Lung (tissue), 12 donors: Measurements from ENCODE around the gene NCAM1. TPM values are rescaled to one million over a fixed set of nuclear protein-coding genes. Genes with fewer than 3 reads are reported as not detected.

Source experiments
- ATAC-seq: fragments of 200-7000 bp; cut with Tn5 transposase; one replicate; pipeline ENCODE4 v1.9.1; 2020; ENCODE audit warnings: moderate number of reproducible peaks; ENCODE audit not compliant: insufficient read depth, low FRiP score
- DNase-seq, 3 donors: peaks; one replicate each; pipeline ENCODE4 v3.0.0-alpha.2; 2013 to 2017
- H3K27ac ChIP-seq, 2 donors: one replicate each; pipeline ENCODE4 v1.5.1; 2013; ENCODE audit warnings: mild to moderate bottlenecking in 2 of 2, moderate library complexity in 2 of 2, control low read depth in 1 of 2, inconsistent platforms in 1 of 2, low read depth in 1 of 2, low read length in 1 of 2
- H3K27me3 ChIP-seq, 3 donors: one replicate each; pipeline ENCODE4 v1.5.1; 2013; ENCODE audit warnings: low read length in 2 of 3; ENCODE audit not compliant: control insufficient read depth in 3 of 3, insufficient read depth in 3 of 3
- H3K36me3 ChIP-seq, 4 donors: one replicate each; pipeline ENCODE4 v1.5.1; 2013; ENCODE audit warnings: low read length in 4 of 4, mild to moderate bottlenecking in 1 of 4, moderate library complexity in 1 of 4; ENCODE audit not compliant: control insufficient read depth in 4 of 4, insufficient read depth in 4 of 4
- H3K4me1 ChIP-seq, 5 donors: one replicate each; pipeline ENCODE4 v1.5.1; 2013; ENCODE audit warnings: low read length in 5 of 5, mild to moderate bottlenecking in 2 of 5, moderate library complexity in 1 of 5; ENCODE audit not compliant: control insufficient read depth in 5 of 5, insufficient read depth in 5 of 5
- H3K4me3 ChIP-seq: one replicate; pipeline ENCODE4 v1.5.1; 2013; ENCODE audit warnings: mild to moderate bottlenecking, control low read depth, moderate library complexity
- H3K9ac ChIP-seq, 2 donors: one replicate each; pipeline ENCODE4 v1.5.1; 2013; ENCODE audit warnings: low read length in 2 of 2, control low read depth in 1 of 2; ENCODE audit not compliant: insufficient read depth in 1 of 2
- H3K9me3 ChIP-seq, 4 donors: one replicate each; pipeline ENCODE4 v1.5.1; 2013; ENCODE audit warnings: low read length in 3 of 4, mild to moderate bottlenecking in 1 of 4, moderate library complexity in 1 of 4; ENCODE audit not compliant: control insufficient read depth in 4 of 4, insufficient read depth in 3 of 4
- WGBS, 2 donors: extraction: QIAGEN DNeasy Blood & Tissue Kit; methylation state at CpG; one replicate each; pipeline ENCODE4 v1.1.7; 2013; 5-methylcytosine and 5-hydroxymethylcytosine counted together
- polyA plus RNA-seq, 2 donors: library from polyadenylated mRNA; stranded (reverse); fragments of 200-250 nt; gene quantifications; one replicate each; pipeline ENCODE4 v1.2.1, GENCODE V29; 2013
- total RNA-seq, 2 donors: library from RNA; depleted of rRNA in 1 of 2; stranded (reverse); fragments of >200 nt in 1 of 2; gene quantifications; one replicate each; pipeline ENCODE4 v1.2.1, GENCODE V29; 2014 to 2021
- TF ChIP-seq, protein P1 (sequence below): IDR thresholded peaks from 2 replicates; pipeline ENCODE4 v1.5.1; 2012; ENCODE audit warnings: mild to moderate bottlenecking; ENCODE audit errors: control extremely low read depth, extremely low read depth
- donor health status: control.
- donor health status: control.
- donor health status: Bipolar disorder and iron deficiency.
- donor health status: healthy.
- donor health status: DM: yes; HTN: yes; CAD: no.

The NCAM1 gene
- total and polyA plus RNA-seq, 4 donors = 0.28 to 36.5 (median 2.4) TPM

DNA sequence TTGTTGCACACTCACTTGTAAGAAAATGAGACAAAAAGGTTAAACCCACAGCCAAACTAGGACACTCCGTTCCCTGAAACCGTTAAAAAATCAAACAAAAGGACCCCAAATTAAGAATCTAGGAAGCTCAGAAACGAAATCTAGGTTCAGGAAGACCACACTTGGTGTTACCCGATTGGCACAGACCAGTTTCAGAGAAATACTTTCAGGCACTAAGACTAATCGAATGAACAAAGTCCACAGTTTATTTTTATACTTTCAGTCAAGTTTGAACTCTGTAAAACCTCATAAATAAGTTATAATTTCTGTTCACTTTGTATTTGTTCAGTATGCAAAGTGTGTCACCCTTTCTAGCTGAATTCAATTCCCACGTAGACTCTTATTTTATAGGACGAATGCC, 314.4 kb downstream of the NCAM1 start:
- no peaks in the 10 kb centered on the region for H3K27me3 ChIP-seq
- TF ChIP-seq, protein P1, sequence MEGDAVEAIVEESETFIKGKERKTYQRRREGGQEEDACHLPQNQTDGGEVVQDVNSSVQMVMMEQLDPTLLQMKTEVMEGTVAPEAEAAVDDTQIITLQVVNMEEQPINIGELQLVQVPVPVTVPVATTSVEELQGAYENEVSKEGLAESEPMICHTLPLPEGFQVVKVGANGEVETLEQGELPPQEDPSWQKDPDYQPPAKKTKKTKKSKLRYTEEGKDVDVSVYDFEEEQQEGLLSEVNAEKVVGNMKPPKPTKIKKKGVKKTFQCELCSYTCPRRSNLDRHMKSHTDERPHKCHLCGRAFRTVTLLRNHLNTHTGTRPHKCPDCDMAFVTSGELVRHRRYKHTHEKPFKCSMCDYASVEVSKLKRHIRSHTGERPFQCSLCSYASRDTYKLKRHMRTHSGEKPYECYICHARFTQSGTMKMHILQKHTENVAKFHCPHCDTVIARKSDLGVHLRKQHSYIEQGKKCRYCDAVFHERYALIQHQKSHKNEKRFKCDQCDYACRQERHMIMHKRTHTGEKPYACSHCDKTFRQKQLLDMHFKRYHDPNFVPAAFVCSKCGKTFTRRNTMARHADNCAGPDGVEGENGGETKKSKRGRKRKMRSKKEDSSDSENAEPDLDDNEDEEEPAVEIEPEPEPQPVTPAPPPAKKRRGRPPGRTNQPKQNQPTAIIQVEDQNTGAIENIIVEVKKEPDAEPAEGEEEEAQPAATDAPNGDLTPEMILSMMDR = no peak
- H3K9me3 ChIP-seq = peaks cover 0 to 1% (median 0%) of the 10 kb centered on the region in 4 donors
- peaks cover 0 to 3% (median under 1%) of the 10 kb centered on the region in 4 donors for H3K36me3 ChIP-seq
- WGBS, 2 donors = 83 to 89% methylated on average over 7 of the region's 7 CpGs
- no peak overlapping the region for H3K4me3 ChIP-seq
- no peak overlapping the region for H3K27ac ChIP-seq
- H3K4me1 ChIP-seq = no peaks in the 10 kb centered on the region
- no peak overlapping the region for H3K9ac ChIP-seq
- DNase-seq = no peak
- no peak for ATAC-seq

DNA sequence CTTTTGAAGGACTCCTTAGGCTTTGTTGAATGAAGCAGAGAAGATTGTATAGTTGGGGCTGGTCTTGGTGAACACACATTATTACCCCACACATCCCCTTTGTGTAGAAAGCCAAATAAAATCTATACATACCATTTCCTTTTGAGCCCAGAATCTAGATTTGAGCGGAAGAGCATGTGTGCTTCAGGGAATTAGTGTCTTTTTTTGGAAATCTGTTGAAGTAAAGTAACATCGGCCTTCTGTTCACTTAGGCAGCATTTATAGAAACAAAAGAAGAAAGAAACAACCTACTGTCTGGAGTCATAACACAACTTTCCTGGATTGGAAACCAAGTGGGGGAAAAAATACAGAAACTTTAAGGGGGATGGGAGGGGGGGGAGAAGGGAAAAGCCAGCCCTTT, 315.2 kb downstream of the NCAM1 start:
- Histone ChIP-seq H3K4me3 (no peak overlapping the region), H3K4me1 (no peaks in the 10 kb centered on the region), H3K9ac (no peak overlapping the region), H3K36me3 (peaks cover 0 to 2% (median under 1%) of the 10 kb centered on the region in 4 donors), H3K27me3 (no peaks in the 10 kb centered on the region), H3K27ac (no peak overlapping the region), H3K9me3 (peaks cover 0 to 1% (median 0%) of the 10 kb centered on the region in 4 donors)
- no peak for ATAC-seq
- TF ChIP-seq, protein P1 = no peak
- DNase-seq = no peak
- 89 to 90% methylated on average over 2 of the region's 2 CpGs for WGBS, 2 donors

DNA sequence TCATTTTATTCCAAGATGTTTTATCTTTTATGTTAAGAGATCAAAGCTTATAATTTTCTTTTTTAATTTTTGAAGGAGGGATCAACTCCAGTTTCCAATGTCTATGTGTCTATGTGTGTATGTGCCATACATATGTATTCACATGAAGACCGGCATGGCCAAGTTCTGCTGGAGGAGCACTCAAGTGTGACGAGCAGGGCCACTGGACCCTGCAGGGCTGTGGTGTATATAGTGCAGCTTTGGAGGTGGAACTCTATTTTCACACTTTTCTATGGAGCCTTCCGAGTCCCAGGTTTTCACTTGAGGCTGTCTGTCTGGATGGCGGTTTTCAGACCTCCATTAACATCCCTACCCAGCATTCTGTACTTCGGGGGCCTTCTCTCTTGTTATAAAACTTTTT, 316.7 kb downstream of the NCAM1 start:
- ATAC-seq = no peak
- Histone ChIP-seq H3K4me3 (no peak overlapping the region), H3K4me1 (no peaks in the 10 kb centered on the region), H3K36me3 (no peaks in the 10 kb centered on the region), H3K9ac (no peak overlapping the region), H3K27me3 (no peaks in the 10 kb centered on the region), H3K27ac (no peak overlapping the region), H3K9me3 (peaks cover 0 to 1% (median 0%) of the 10 kb centered on the region in 4 donors)
- TF ChIP-seq, protein P1 = no peak
- 92 to 93% methylated on average over 5 of the region's 5 CpGs for WGBS, 2 donors
- DNase-seq = no peak

DNA sequence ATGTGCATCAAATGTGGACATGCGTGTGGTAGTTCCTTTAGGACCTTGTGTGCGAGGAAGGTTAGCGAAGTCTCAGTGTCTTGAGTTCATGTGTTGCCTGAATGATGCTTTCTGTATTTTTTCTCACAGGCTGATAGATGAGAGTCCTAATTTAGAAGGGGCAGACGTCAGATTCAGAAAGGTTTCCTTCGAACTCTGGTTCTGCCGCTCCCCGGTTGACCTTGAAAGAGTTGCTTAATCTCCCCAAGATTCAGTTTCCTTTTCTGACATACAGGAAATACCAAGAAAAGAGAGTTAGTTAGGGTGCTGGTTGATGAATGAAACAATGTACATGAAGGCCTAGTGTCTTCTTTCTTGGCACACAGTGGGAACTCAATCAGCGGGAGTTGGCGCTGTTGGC, 317.3 kb downstream of the NCAM1 start:
- ATAC-seq (no peak), DNase-seq (no peak)
- H3K4me1 ChIP-seq = no peaks in the 10 kb centered on the region
- no peaks in the 10 kb centered on the region for H3K27me3 ChIP-seq
- no peak overlapping the region for H3K4me3 ChIP-seq
- WGBS, 2 donors = 82 to 84% methylated on average over 9 of the region's 9 CpGs
- no peaks in the 10 kb centered on the region for H3K36me3 ChIP-seq
- H3K27ac ChIP-seq = no peak overlapping the region
- TF ChIP-seq, protein P1 = no peak
- H3K9ac ChIP-seq = no peak overlapping the region
- peaks cover 0 to 1% (median 0%) of the 10 kb centered on the region in 4 donors for H3K9me3 ChIP-seq
